Pancreas (tissue), 10 donors: ENCODE data around the gene IQCK. TPM values are rescaled to one million over a fixed set of nuclear protein-coding genes. Genes with fewer than 3 reads are reported as not detected.

Source experiments
- ATAC-seq, 4 donors: fragments of 200-7000 bp; cut with Tn5 transposase; one replicate each; pipeline versions ENCODE4 v1.8.0 to v1.9.1; 2020; ENCODE audit warnings: mild to moderate bottlenecking in 4 of 4, moderate library complexity in 4 of 4
- DNase-seq, 6 donors: peaks; one replicate each; pipeline ENCODE4 v3.0.0-alpha.2; 2020
- FAIRE-seq: peaks from 2 replicates; lab custom pipeline; 2012; peaks lifted over from hg19 to GRCh38; lab: Jason Lieb, UNC
- H3K27ac ChIP-seq, 4 donors: fragments of 200-600 bp; sonication (generic); 1 replicate in 3 of 4; 2 replicates in 1 of 4; pipeline versions ENCODE4 v1.5.0 to v1.8.0; 2020
- H3K27me3 ChIP-seq, 4 donors: fragments of 200-600 bp; one replicate each; pipeline ENCODE4 v1.8.0; 2021
- H3K36me3 ChIP-seq, 3 donors: fragments of 200-600 bp; sonication (generic) in 1 of 3; one replicate each; pipeline versions ENCODE4 v1.5.0 to v1.8.0; 2020 to 2021
- H3K4me1 ChIP-seq, 3 donors: fragments of 200-600 bp; one replicate each; pipeline ENCODE4 v1.8.0; 2021
- H3K4me3 ChIP-seq, 4 donors: fragments of 200-600 bp; sonication (generic) in 2 of 4; one replicate each; pipeline versions ENCODE4 v1.5.0 to v1.8.0; 2020 to 2021
- H3K9me3 ChIP-seq, 4 donors: fragments of 200-600 bp; one replicate each; pipeline ENCODE4 v1.8.0; 2021
- CTCF ChIP-seq, 4 donors: fragments of 200-600 bp; sonication (generic) in 3 of 4; IDR thresholded peaks; one replicate each; pipeline versions ENCODE4 v1.5.0 to v1.8.0; 2021; ENCODE audit warnings: antibody characterized with exemption in 4 of 4
- WGBS, 2 donors: extraction: QIAGEN DNeasy Blood & Tissue Kit; methylation state at CpG; one replicate each; pipeline ENCODE4 v1.1.7; 2013; 5-methylcytosine and 5-hydroxymethylcytosine counted together
- intact Hi-C, 3 donors: fragments of 100-400 bp; cut with DNase I; formaldehyde crosslinking; loops; one replicate each; pipeline versions ENCODE4 v1.11.1 to v1.14.2; 2022
- polyA plus RNA-seq, 2 donors: library from polyadenylated mRNA; stranded (reverse); fragments of 200-250 nt; gene quantifications; one replicate each; pipeline ENCODE4 v1.2.3, GENCODE V29; 2013
- total RNA-seq, 6 donors: library from RNA; stranded (reverse); fragmentation: NEBNext Ultra II Directional in 4 of 6; extraction: Animal tissue kit (Norgen Biotek cat#: 25700) in 4 of 6; gene quantifications; one replicate each; pipeline versions ENCODE4 v1.2.1 to v1.2.4, GENCODE V29; 2021 to 2023
- donor health status: healthy with polysubstance abuse.
- donor health status: DM: no; HTN: no; CAD: no; lungs with moderate emphysema.
- donor health status: DM: no; HTN: no; CAD: no.
- donor health status: control.
- donor health status: control.
- donor health status: Bipolar disorder and iron deficiency.
- donor health status: DM: yes; HTN: yes; CAD: no.
- donor health status: DM: no; HTN: no; CAD: no.
- donor health status: DM: no; HTN: no; CAD: no.
- donor health status: DM: yes; HTN: yes; CAD: no.

IQCK gene
- total and polyA plus RNA-seq, 8 donors: 6.7 to 15.5 (median 10.9) TPM

GRCh38 chr16:19776565-19776964 is 58.5 kb downstream of the IQCK start:
- TF ChIP-seq CTCF (IDR thresholded peaks at IDR 0.05): no peak
- WGBS, 2 donors: 83 to 89% methylated on average over 12 of the region's 12 CpGs
- FAIRE-seq (no peak), ATAC-seq (no peak), DNase-seq (no peak)
- H3K36me3 ChIP-seq: no peaks in the 10 kb centered on the region
- H3K27me3 ChIP-seq: no peaks in the 10 kb centered on the region
- H3K4me1 ChIP-seq: no peaks in the 10 kb centered on the region
- no peaks in the 10 kb centered on the region for H3K9me3 ChIP-seq
- no peak overlapping the region for H3K27ac ChIP-seq
- intact Hi-C loops: no loop called here
- H3K4me3 ChIP-seq: no peak overlapping the region

- no peak for FAIRE-seq
- 88 to 90% methylated on average over 3 of the region's 3 CpGs for WGBS, 2 donors
These were observed 62.2 kb downstream of the IQCK start for GRCh38 chr16:19780321-19780720.

GRCh38 chr16:19781226-19781625 is 63.2 kb downstream of the IQCK start:
- Histone ChIP-seq H3K27me3 (no peaks in the 10 kb centered on the region), H3K4me1 (no peaks in the 10 kb centered on the region), H3K36me3 (no peaks in the 10 kb centered on the region), H3K4me3 (no peak overlapping the region), H3K9me3 (no peaks in the 10 kb centered on the region), H3K27ac (no peak overlapping the region)
- peak in 1 of 4 donors; percentile 57 for ATAC-seq
- DNase-seq: no peak
- 94 to 95% methylated on average over 6 of the region's 6 CpGs for WGBS, 2 donors
- no peak for FAIRE-seq
- TF ChIP-seq CTCF (IDR thresholded peaks at IDR 0.05): no peak
- intact Hi-C loops: no loop called here

More at GRCh38 chr16:19780321-19780720, 62.2 kb downstream of the IQCK start:
- intact Hi-C loops: no loop called here
- Histone ChIP-seq H3K4me3 (no peak overlapping the region), H3K4me1 (no peaks in the 10 kb centered on the region), H3K27ac (no peak overlapping the region), H3K9me3 (no peaks in the 10 kb centered on the region), H3K36me3 (no peaks in the 10 kb centered on the region), H3K27me3 (no peaks in the 10 kb centered on the region)
- DNase-seq (no peak), ATAC-seq (no peak)
- TF ChIP-seq CTCF (IDR thresholded peaks at IDR 0.05): no peak

- H3K9me3 ChIP-seq: no peaks in the 10 kb centered on the region
- H3K4me3 ChIP-seq: no peak overlapping the region
- no peaks in the 10 kb centered on the region for H3K27me3 ChIP-seq
- H3K4me1 ChIP-seq: no peaks in the 10 kb centered on the region
- no peaks in the 10 kb centered on the region for H3K36me3 ChIP-seq
- WGBS, 2 donors: 85 to 87% methylated on average over 17 of the region's 17 CpGs
- ATAC-seq (no peak), FAIRE-seq (no peak), DNase-seq (no peak)
- TF ChIP-seq CTCF (IDR thresholded peaks at IDR 0.05): no peak
- H3K27ac ChIP-seq: no peak overlapping the region
- intact Hi-C loops: no loop called here
These were observed 65.5 kb downstream of the IQCK start for GRCh38 chr16:19783363-19784182.

- DNase-seq (no peak), ATAC-seq (no peak), FAIRE-seq (no peak)
- intact Hi-C loops: no loop called here
- TF ChIP-seq CTCF (IDR thresholded peaks at IDR 0.05): no peak
- H3K27me3 ChIP-seq: no peaks in the 10 kb centered on the region
- no peaks in the 10 kb centered on the region for H3K9me3 ChIP-seq
- no peaks in the 10 kb centered on the region for H3K4me1 ChIP-seq
- no peak overlapping the region for H3K4me3 ChIP-seq
- no peak overlapping the region for H3K27ac ChIP-seq
- WGBS, 2 donors: 84% methylated on average over 3 of the region's 3 CpGs
- H3K36me3 ChIP-seq: no peaks in the 10 kb centered on the region
These were observed 66.2 kb downstream of the IQCK start for GRCh38 chr16:19784183-19784736.
